Fibroblast of lung (primary cell): Measurements from ENCODE around the gene PDCD1LG2. TPM values are rescaled to one million over a fixed set of nuclear protein-coding genes. Genes with fewer than 3 reads are reported as not detected.
"Not testable (repeated sequence)": the region's sequence is repeated elsewhere in the genome, so short reads cannot be mapped to it uniquely, and the experiment has no call there.

Source experiments
- DNase-seq, 2 donors: peaks; one replicate each; pipeline versions ENCODE4 v3.0.0 to v3.0.0-alpha.2; 2010; ENCODE audit warnings: low read depth in 2 of 2
- H2AFZ ChIP-seq: 2 replicates; pipeline ENCODE4 v1.5.1; 2012; ENCODE audit warnings: low read length, control low read depth, inconsistent platforms
- H3K27ac ChIP-seq: 2 replicates; pipeline ENCODE4 v1.5.1; 2011; ENCODE audit warnings: low read length, control low read depth; ENCODE audit not compliant: insufficient read depth
- H3K27me3 ChIP-seq: 2 replicates; pipeline ENCODE4 v1.5.1; 2011; ENCODE audit warnings: mild to moderate bottlenecking, low read length; ENCODE audit not compliant: control insufficient read depth, insufficient read depth
- H3K36me3 ChIP-seq: 2 replicates; pipeline ENCODE4 v1.5.1; 2011; ENCODE audit warnings: low read length; ENCODE audit not compliant: control insufficient read depth, insufficient read depth
- H3K4me1 ChIP-seq: 2 replicates; pipeline ENCODE4 v1.5.1; 2011; ENCODE audit warnings: low read length; ENCODE audit not compliant: control insufficient read depth, insufficient read depth; ENCODE audit errors: extremely low read depth
- H3K4me2 ChIP-seq: 2 replicates; pipeline ENCODE4 v1.5.1; 2011; ENCODE audit warnings: low read length, control low read depth; ENCODE audit not compliant: insufficient read depth; ENCODE audit errors: extremely low read depth
- H3K4me3 ChIP-seq, 4 experiments: fragments of 200-600 bp in 1 of 4; sonication (generic) in 1 of 4; replicated peaks in 1 of 4; 2 replicates each; pipeline ENCODE4 v1.5.1; 2011 to 2016; ENCODE audit warnings: low read length in 4 of 4, low read depth in 3 of 4, mild to moderate bottlenecking in 3 of 4, control low read depth in 2 of 4, inconsistent platforms in 1 of 4, mixed read lengths in 1 of 4; ENCODE audit not compliant: insufficient read depth in 1 of 4; ENCODE audit errors: control extremely low read depth in 1 of 4
- H3K79me2 ChIP-seq: 2 replicates; pipeline ENCODE4 v1.5.1; 2012; ENCODE audit warnings: mild to moderate bottlenecking, low read length, inconsistent platforms; ENCODE audit not compliant: control insufficient read depth, insufficient read depth
- H3K9ac ChIP-seq: 2 replicates; pipeline ENCODE4 v1.5.1; 2011; ENCODE audit warnings: mild to moderate bottlenecking, low read length, control low read depth; ENCODE audit not compliant: insufficient read depth
- H3K9me3 ChIP-seq: 2 replicates; pipeline ENCODE4 v1.5.1; 2012; ENCODE audit warnings: low read depth, low read length; ENCODE audit not compliant: control insufficient read depth, insufficient read depth
- H4K20me1 ChIP-seq: 2 replicates; pipeline ENCODE4 v1.5.1; 2011; ENCODE audit warnings: low read length; ENCODE audit not compliant: control insufficient read depth, insufficient read depth; ENCODE audit errors: extremely low read depth
- CTCF ChIP-seq, 2 donors: IDR thresholded peaks in 1 of 2; conservative IDR thresholded peaks in 1 of 2; 1 replicate in 1 of 2; 2 replicates in 1 of 2; pipeline ENCODE4 v1.5.1; 2011 to 2012; ENCODE audit warnings: low read length in 2 of 2, control low read depth in 1 of 2, inconsistent platforms in 1 of 2, low read depth in 1 of 2, mild to moderate bottlenecking in 1 of 2
- EZH2 ChIP-seq: IDR thresholded peaks from 2 replicates; pipeline ENCODE4 v1.5.1; 2012; ENCODE audit warnings: low read length, control low read depth, mild to moderate bottlenecking; ENCODE audit errors: missing control alignments
- polyA plus RNA-seq, 2 donors: library from polyadenylated mRNA; depleted of rRNA in 1 of 2; stranded (reverse) in 1 of 2; unstranded in 1 of 2; fragments of >200 nt; gene quantifications; 2 replicates each; pipeline ENCODE4 v1.2.1, GENCODE V29; 2011 to 2012; ENCODE audit warnings: missing spikeins in 1 of 2
- total RNA-seq: library from RNA; depleted of rRNA; stranded (reverse); fragments of >200 nt; gene quantifications from 2 replicates; pipeline ENCODE4 v1.2.1, GENCODE V29; 2014

The PDCD1LG2 gene
- total and polyA plus RNA-seq, 2 donors (not counting 1 experiment from before 2014, with no cell fraction given) = 6.9 to 16.9 TPM

DNA sequence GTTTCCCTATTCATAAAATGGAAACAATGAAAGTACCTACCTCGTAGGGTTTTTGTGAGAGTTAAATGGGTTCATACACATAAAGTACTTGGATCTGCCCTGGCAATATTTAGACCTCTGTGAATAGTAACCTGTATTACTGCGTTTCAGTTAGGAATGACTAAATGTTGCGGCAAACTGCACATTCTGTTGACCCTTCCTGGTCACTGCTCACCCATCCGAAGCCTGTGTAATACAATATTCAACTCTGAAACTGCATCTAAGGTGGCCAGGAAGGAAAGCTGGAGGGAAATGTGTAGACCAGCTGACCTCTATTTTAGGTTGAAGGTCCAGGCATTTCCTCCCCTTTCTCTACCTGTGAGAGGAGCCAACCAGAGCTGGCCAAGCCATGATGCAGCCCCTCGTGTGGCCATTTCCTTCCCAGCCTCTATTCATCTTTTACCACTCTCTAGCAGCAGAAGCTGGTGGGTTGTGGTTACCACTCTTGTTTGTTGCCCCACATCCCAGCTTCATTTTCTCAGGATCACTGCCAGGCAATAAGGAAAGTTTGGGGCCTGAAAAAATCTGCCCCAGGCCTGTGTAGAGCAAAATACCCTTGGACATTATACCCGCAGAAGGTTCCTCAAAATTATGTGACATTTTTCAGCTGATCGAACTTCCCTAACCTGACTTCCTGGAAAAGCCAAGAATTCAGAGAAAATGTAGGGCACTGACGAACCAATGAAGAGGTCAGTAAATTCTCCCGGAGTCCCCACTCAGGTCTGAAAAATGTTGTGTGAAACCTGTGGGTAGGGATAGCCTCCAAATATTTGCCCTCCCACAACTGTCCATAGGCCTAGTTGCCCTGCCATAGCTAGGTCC, 20.5 kb upstream of the PDCD1LG2 start:
- Histone ChIP-seq H3K36me3 (no peaks in the 10 kb centered on the region), H3K79me2 (no peaks in the 10 kb centered on the region), H3K9ac (no peak overlapping the region), H3K27ac (no peak overlapping the region), H3K9me3 (no peaks in the 10 kb centered on the region), H2AFZ (no peak overlapping the region), H3K4me3 (no peak overlapping the region), H4K20me1 (no peaks in the 10 kb centered on the region), H3K27me3 (no peaks in the 10 kb centered on the region), H3K4me1 (peaks cover 5% of the 10 kb centered on the region), H3K4me2 (no peak overlapping the region)
- TF ChIP-seq EZH2 (no peak), CTCF (conservative IDR thresholded peaks at IDR 0.05 in 1 of 2, IDR thresholded peaks at IDR 0.05 in 1 of 2; ENCODE audit: low read depth in 1 of 2, low read length in 2 of 2) (no peak)
- no peak for DNase-seq

DNA sequence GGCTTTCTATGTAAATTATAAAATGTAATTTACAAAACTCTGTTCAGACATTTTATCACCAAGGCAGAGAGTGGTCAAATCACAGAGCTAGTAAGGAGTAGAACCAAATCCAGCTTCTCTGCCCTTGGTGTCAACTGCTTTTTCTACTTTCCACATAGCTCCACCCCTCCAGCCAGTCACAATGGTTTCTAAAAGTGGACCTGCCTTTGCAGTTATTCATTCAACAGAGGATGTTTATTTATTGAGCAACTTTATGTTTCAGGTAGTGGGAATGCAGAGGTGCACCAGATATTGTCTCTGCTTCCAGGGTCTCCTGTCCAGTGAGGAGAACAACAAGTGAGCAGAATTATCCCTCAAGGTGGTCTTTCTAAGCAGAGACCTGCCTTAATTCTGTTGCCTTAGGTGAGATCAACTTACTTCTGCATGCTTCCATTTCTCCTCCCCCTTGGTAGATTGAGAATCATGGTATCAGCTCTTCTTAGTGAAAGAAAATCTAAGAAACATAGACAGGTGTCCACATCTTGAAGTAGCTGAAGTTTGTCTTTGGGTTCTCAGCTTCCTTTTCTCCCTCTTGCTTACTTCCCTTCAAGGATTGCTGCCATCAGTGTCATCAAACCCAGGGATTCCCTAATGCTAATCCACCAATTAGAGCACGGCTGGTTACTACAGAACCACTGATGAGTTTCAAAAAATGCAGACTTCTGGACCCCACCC, 17.2 kb upstream of the PDCD1LG2 start:
- H3K9me3 ChIP-seq = no peaks in the 10 kb centered on the region
- no peak for TF ChIP-seq EZH2
- no peak for TF ChIP-seq CTCF (conservative IDR thresholded peaks at IDR 0.05 in 1 of 2, IDR thresholded peaks at IDR 0.05 in 1 of 2; ENCODE audit: low read depth in 1 of 2, low read length in 2 of 2)
- no peak overlapping the region for H3K4me3 ChIP-seq
- no peak overlapping the region for H2AFZ ChIP-seq
- no peaks in the 10 kb centered on the region for H3K36me3 ChIP-seq
- no peak overlapping the region for H3K9ac ChIP-seq
- no peak overlapping the region for H3K4me2 ChIP-seq
- DNase-seq = no peak
- H3K27me3 ChIP-seq = no peaks in the 10 kb centered on the region
- H4K20me1 ChIP-seq = no peaks in the 10 kb centered on the region
- H3K4me1 ChIP-seq = peaks cover 5% of the 10 kb centered on the region
- no peaks in the 10 kb centered on the region for H3K79me2 ChIP-seq
- H3K27ac ChIP-seq = no peak overlapping the region

DNA sequence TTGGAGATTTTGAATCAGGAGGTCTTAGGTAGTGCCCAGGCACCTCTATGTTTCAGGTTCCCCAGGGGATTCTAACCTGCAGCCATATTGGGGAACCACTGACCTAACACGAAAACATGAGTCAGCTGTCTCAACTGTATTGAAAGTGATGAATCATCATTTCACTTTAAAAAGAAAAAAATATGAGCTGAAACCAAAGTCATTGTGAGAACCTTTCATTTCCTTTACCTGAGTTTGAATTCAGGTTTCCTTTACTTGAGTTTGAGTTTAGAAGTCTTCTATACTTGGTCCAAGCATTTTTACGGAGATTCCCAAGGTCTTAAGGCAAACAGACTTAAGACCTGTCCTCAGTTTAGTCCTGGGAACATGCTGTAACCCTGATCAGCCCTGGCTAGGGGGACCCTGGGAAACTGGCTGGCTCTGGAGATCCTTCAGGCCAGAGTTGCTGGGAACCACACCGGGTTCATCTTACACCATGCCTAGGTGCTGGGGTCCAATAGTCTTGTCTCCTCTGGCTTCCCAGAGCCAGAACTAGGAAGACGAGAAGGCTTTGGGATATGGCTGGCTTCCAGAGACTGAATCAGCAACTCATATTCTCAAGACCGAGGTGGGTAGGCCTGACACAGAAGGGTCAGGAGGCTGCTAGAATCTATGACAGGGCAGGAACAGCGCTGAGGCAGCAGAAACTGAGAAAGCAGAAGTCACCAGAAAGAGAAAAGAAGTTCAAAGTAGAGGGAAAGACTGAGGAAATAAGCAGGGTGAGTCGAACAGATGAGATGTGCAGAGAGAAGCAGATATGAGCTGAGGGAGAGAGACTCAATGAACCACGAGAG, 16.4 kb upstream of the PDCD1LG2 start:
- Histone ChIP-seq H3K27ac (peak overlapping the region; percentile 47), H3K9me3 (no peaks in the 10 kb centered on the region), H3K4me3 (no peak overlapping the region), H3K79me2 (no peaks in the 10 kb centered on the region), H2AFZ (no peak overlapping the region), H3K27me3 (no peaks in the 10 kb centered on the region), H3K4me1 (peaks cover 5% of the 10 kb centered on the region), H4K20me1 (no peaks in the 10 kb centered on the region), H3K36me3 (no peaks in the 10 kb centered on the region), H3K4me2 (peak overlapping the region; percentile 11), H3K9ac (no peak overlapping the region)
- no peak for TF ChIP-seq CTCF (conservative IDR thresholded peaks at IDR 0.05 in 1 of 2, IDR thresholded peaks at IDR 0.05 in 1 of 2; ENCODE audit: low read depth in 1 of 2, low read length in 2 of 2)
- no peak for TF ChIP-seq EZH2
- DNase-seq = peak; percentile 84 to 89

- not testable (repeated sequence) for H3K4me3 ChIP-seq, H3K79me2 ChIP-seq, H3K9me3 ChIP-seq, H2AFZ ChIP-seq, H4K20me1 ChIP-seq, H3K4me2 ChIP-seq, H3K4me1 ChIP-seq, H3K27me3 ChIP-seq, H3K36me3 ChIP-seq, DNase-seq, H3K27ac ChIP-seq, H3K9ac ChIP-seq
Measured at GRCh38 chr9:5494765-5495164, 15.6 kb upstream of the PDCD1LG2 start.
